Upper lobe of left lung (tissue), 4 donors: ENCODE data around the gene STAT3.

Experiments
- CTCF ChIP-seq, 6 experiments: fragments of 450-650 bp in 4 of 6; fragments of 200-600 bp in 2 of 6; sonication (generic) in 2 of 6; IDR thresholded peaks; one replicate each; pipeline ENCODE4 v1.5.1; 2016 to 2019; ENCODE audit warnings: antibody characterized with exemption in 6 of 6
- EP300 ChIP-seq, 4 donors: sonication (generic); formaldehyde crosslinking; IDR thresholded peaks; one replicate each; pipeline ENCODE4 v1.5.1; 2017; ENCODE audit warnings: antibody characterized with exemption in 4 of 4, control low read depth in 2 of 4
- POLR2A ChIP-seq, 4 donors: fragments of 450-650 bp; IDR thresholded peaks; one replicate each; pipeline ENCODE4 v1.5.1; 2016 to 2017; ENCODE audit warnings: antibody characterized with exemption in 4 of 4, mild to moderate bottlenecking in 2 of 4
- POLR2AphosphoS5 ChIP-seq, 2 donors: sonication (generic); formaldehyde crosslinking; IDR thresholded peaks; one replicate each; pipeline ENCODE4 v1.5.1; 2017; ENCODE audit warnings: antibody characterized with exemption in 2 of 2

- TF ChIP-seq CTCF (IDR thresholded peaks at IDR 0.05) (no peak), POLR2A (IDR thresholded peaks at IDR 0.05) (no peak), EP300 (IDR thresholded peaks at IDR 0.05) (no peak), POLR2AphosphoS5 (IDR thresholded peaks at IDR 0.05) (no peak)
These were observed 115.9 kb downstream of the STAT3 start for GRCh38 chr17:42272162-42272907.
